ENCODE data around the gene RPS2.

The RPS2 gene

DNA sequence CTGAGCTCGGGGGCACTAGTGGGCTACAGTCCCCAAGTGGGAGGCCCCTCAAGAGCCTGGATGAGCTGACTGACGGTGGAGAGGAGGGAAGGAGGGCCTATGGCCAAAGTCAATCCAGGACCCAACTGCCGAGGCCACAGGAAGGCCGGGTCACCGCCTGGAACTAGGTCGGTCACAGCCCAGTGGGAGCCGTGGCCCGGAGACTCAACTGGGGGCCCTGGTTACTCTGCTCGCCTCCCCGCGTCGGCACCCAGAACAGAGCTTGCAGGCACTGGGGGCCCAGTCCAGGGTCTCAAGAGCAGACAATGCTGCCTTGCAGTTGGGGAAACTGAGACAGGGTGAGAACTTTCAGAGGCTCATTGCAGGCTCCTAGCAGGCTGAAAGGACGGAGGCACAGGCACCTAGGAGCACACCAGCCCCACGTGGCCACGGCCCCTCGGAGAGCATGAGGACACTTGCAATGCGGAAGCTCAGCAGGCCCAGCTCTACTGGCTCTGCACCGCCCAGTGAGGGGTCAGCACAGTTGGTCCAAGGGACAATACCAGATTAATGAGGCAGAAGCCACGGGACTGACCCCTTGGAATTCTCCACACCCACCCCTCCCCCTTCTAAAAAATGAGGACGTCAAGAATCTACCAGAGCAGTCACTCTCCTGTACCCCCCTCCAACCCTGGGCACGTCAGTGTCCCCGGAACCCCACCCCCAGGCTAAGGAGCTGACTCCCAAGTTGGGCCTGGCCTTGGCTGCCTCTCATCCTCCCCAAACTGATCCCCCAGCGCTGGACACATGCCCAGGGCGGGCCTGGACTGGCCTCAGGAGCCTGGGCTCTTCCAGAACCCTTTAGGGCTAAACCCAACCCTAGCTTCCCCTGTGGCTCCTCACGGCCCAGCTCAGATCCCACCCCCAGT, 48.6 kb downstream of the RPS2 start:
- H3K4me1 ChIP-seq (ENCODE audit: insufficient read depth, poor library complexity, severe bottlenecking) = peaks cover 8% of the 10 kb centered on the region
- peaks cover 33% of the 10 kb centered on the region for H3K27me3 ChIP-seq (ENCODE audit: insufficient read depth, poor library complexity, severe bottlenecking)

DNA sequence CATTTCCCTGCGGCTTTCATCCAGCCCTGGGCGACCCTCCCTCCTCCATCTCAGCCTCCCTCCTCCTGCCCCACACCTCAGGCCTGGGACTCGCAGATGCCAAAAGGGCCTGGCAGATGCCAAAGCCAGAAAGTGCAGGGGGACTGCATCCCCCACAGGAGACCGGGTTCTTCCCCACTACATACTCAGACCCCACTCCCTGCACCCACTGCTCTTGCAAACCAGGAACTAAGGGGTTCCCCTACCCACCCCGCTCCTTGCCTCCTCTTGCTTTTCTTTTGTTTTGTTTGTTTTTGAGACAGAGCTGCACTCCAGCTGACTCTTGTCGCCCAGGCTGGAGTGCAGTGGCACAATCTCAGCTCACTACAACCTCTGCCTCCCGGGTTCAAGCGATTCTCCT, 49.6 kb downstream of the RPS2 start:
- H3K4me3 ChIP-seq (ENCODE audit: severe bottlenecking) = no peak overlapping the region
- H3K9me3 ChIP-seq (ENCODE audit: severe bottlenecking) = no peaks in the 10 kb centered on the region
- ATAC-seq (ENCODE audit: low read depth) (no peak), DNase-seq (ENCODE audit: low spot score) (no peak)
- no peak overlapping the region for H3K27ac ChIP-seq (ENCODE audit: poor library complexity, severe bottlenecking)
- TF ChIP-seq, protein P1, sequence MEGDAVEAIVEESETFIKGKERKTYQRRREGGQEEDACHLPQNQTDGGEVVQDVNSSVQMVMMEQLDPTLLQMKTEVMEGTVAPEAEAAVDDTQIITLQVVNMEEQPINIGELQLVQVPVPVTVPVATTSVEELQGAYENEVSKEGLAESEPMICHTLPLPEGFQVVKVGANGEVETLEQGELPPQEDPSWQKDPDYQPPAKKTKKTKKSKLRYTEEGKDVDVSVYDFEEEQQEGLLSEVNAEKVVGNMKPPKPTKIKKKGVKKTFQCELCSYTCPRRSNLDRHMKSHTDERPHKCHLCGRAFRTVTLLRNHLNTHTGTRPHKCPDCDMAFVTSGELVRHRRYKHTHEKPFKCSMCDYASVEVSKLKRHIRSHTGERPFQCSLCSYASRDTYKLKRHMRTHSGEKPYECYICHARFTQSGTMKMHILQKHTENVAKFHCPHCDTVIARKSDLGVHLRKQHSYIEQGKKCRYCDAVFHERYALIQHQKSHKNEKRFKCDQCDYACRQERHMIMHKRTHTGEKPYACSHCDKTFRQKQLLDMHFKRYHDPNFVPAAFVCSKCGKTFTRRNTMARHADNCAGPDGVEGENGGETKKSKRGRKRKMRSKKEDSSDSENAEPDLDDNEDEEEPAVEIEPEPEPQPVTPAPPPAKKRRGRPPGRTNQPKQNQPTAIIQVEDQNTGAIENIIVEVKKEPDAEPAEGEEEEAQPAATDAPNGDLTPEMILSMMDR (IDR thresholded peaks at IDR 0.05; ENCODE audit: poor library complexity, severe bottlenecking) = no peak
- peaks cover 8% of the 10 kb centered on the region for H3K4me1 ChIP-seq (ENCODE audit: insufficient read depth, poor library complexity, severe bottlenecking)
- no peaks in the 10 kb centered on the region for H3K36me3 ChIP-seq (ENCODE audit: low read depth)
- peaks cover 26% of the 10 kb centered on the region for H3K27me3 ChIP-seq (ENCODE audit: insufficient read depth, poor library complexity, severe bottlenecking)

More for the DNA sequence above, 48.6 kb downstream of the RPS2 start:
- no peaks in the 10 kb centered on the region for H3K9me3 ChIP-seq (ENCODE audit: severe bottlenecking)
- no peak overlapping the region for H3K4me3 ChIP-seq (ENCODE audit: severe bottlenecking)
- ATAC-seq (ENCODE audit: low read depth) = no peak
- H3K27ac ChIP-seq (ENCODE audit: poor library complexity, severe bottlenecking) = no peak overlapping the region
- H3K36me3 ChIP-seq (ENCODE audit: low read depth) = no peaks in the 10 kb centered on the region
- TF ChIP-seq, protein P1 (IDR thresholded peaks at IDR 0.05; ENCODE audit: poor library complexity, severe bottlenecking) = no peak
- no peak for DNase-seq (ENCODE audit: low spot score)

DNA sequence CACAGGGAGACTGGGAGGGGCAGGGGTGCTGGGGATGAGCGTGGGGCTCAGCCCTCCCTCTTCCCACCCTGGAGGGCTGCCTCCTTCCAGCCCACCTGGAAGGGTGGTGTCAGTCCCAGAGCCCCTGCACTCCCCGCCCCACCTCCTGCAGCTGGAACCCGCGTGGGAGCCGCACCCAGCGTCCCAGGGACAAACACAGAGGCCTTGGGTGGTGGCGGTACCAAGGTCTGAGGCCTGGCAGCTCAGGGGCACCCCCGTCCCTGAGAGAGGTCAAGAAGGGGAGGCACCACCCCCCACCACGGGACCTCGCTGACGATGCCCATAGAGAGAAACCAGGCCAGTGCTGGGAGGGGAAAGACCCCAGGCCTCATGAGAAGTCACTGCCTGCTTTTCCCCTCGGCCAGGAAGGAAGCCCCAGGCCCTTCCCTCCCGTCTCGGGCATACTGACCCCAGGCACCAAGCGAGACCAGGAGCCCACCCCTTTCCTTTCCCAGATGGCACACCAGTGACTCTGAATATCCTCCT, 50.5 kb downstream of the RPS2 start:
- Histone ChIP-seq H3K27ac (ENCODE audit: poor library complexity, severe bottlenecking) (no peak overlapping the region), H3K36me3 (ENCODE audit: low read depth) (no peaks in the 10 kb centered on the region), H3K27me3 (ENCODE audit: insufficient read depth, poor library complexity, severe bottlenecking) (peaks cover 20% of the 10 kb centered on the region), H3K4me1 (ENCODE audit: insufficient read depth, poor library complexity, severe bottlenecking) (peaks cover 8% of the 10 kb centered on the region), H3K9me3 (ENCODE audit: severe bottlenecking) (no peaks in the 10 kb centered on the region), H3K4me3 (ENCODE audit: severe bottlenecking) (no peak overlapping the region)
- ATAC-seq (ENCODE audit: low read depth) = no peak
- TF ChIP-seq, protein P1 (IDR thresholded peaks at IDR 0.05; ENCODE audit: poor library complexity, severe bottlenecking) = no peak
- no peak for DNase-seq (ENCODE audit: low spot score)

DNA sequence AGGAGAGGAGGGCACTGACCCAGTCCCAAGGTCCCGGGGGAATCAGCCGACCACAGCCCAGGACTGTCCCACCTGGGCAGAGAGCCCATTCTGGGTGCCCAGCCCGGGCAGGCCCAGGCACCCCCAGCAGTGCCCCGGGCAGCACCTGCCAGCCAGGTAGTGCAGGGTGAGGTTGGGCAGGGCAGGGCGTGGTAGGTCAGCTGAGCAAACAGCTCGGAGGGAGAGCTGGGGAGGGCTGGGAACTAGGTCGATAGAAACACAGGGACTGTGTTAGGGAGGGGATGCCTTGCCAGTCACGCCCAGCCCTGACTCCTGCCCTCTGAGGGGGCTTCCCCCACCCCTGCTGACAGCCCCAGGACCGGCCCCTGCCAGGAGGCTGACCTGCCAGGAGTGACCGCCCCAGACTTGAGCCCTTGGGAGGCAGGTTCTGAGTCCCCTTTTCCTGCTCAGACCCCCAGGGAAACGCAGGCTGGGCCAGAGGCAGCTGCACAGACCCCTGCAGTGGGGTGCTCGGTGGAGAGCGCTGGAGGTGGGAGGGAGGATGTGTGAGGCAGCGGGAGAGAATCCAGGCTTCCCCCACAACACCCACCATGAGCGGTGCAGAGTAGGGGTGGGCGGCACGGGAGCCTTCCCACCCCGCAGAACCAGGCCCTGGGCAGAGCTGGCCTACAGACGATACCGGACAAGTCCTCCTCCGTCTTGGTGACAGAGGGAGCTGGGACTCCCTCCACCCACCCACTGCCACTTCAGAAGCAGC, 51.1 kb downstream of the RPS2 start:
- H3K36me3 ChIP-seq (ENCODE audit: low read depth) = no peaks in the 10 kb centered on the region
- peaks cover 13% of the 10 kb centered on the region for H3K27me3 ChIP-seq (ENCODE audit: insufficient read depth, poor library complexity, severe bottlenecking)
- ATAC-seq (ENCODE audit: low read depth) (peak; percentile 89), DNase-seq (ENCODE audit: low spot score) (no peak)
- H3K9me3 ChIP-seq (ENCODE audit: severe bottlenecking) = no peaks in the 10 kb centered on the region
- peaks cover 8% of the 10 kb centered on the region for H3K4me1 ChIP-seq (ENCODE audit: insufficient read depth, poor library complexity, severe bottlenecking)
- no peak overlapping the region for H3K4me3 ChIP-seq (ENCODE audit: severe bottlenecking)
- TF ChIP-seq, protein P1 (IDR thresholded peaks at IDR 0.05; ENCODE audit: poor library complexity, severe bottlenecking) = no peak
- H3K27ac ChIP-seq (ENCODE audit: poor library complexity, severe bottlenecking) = no peak overlapping the region
